HG03460 (cell line): ENCODE data around the gene PZP.
A peak's percentile ranks its signal among the peaks of the same experiment; 100 is the strongest.
"Not testable (repeated sequence)": the region's sequence is repeated elsewhere in the genome, so short reads cannot be mapped to it uniquely, and the experiment has no call there.

Source experiments
- ATAC-seq: cut with Tn5 transposase; IDR thresholded peaks from one replicate; pipeline ENCODE4 v1.9.1; 2021; ENCODE audit not compliant: unreplicated experiment

PZP gene

GRCh38 chr12:9208229-9208628 lies at the start of gene PZP:
Gene PZP, minus strand, starts transcription at chr12:9208395. Its CDS starts 54 bp downstream, at chr12:9208341.
- ATAC-seq, result no peak

- ATAC-seq, result no peak
Measured at GRCh38 chr12:9256758-9257405, 48.7 kb upstream of the PZP start.

- no peak for ATAC-seq
Measured at GRCh38 chr12:9256341-9256740, 48.1 kb upstream of the PZP start.

DNA sequence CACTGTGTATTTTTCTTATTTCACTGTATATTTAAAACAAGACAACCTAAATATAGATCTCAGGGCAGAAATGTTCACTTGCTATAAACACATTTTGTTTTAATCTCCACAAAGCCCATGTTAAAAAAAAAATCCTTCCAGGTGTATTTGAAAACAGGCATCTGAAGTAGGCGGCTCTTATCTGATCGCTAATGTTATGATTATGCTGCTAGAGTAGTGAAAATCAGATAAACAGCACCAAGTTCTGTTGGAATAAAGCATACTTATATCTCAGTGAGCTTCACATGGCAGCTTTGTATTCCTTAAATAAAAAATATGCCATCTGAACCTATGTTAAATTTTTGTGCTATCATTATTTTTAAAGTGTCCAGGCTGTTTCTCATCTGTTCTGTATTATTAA lies 47.6 kb upstream of the PZP start:
- ATAC-seq, result no peak

- no peak for ATAC-seq
Measured at GRCh38 chr12:9253464-9253863, 45.3 kb upstream of the PZP start.

GRCh38 chr12:9252791-9253190 lies 44.6 kb upstream of the PZP start:
- ATAC-seq, result not testable (repeated sequence)

- ATAC-seq, result no peak
Measured at GRCh38 chr12:9252256-9252655, 44.1 kb upstream of the PZP start.

DNA sequence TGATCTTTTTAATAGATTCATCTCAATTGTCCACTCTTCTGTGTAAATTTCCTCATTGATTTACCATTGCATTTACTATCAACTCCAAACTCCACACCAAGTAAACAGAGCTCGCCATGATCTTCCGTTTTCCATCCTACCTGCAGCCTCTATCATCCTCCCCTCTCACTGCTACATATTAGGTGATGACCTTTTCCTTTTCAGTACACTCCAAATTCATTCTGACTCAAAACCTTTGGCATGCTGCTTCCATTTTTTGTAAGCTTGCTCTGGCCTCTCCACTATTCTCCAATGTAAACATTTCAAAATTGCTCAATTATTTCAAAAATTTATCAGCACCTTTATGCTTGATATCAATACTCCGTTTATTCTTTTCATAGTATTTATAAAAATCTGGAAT lies 40.2 kb upstream of the PZP start:
- no peak for ATAC-seq

DNA sequence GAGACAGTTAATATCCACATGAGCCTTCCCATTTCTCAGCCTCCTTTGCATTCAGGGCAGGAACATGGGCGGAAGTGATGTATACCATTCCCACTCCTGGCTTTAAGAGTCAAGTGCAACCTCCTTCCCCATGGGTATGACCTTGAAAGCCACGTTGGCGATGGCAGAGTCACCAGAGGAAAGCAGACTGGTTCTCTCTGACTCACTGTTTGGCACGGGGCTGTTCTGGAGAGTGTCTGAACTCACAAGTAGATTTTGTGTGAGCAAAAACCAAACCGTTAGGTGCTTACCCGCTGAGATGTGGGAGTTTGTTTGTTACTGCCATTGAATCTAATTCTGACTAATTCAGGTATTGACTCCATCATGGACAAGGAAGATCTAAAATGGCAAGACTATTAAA lies 36.7 kb upstream of the PZP start:
- peak; percentile 71 for ATAC-seq

DNA sequence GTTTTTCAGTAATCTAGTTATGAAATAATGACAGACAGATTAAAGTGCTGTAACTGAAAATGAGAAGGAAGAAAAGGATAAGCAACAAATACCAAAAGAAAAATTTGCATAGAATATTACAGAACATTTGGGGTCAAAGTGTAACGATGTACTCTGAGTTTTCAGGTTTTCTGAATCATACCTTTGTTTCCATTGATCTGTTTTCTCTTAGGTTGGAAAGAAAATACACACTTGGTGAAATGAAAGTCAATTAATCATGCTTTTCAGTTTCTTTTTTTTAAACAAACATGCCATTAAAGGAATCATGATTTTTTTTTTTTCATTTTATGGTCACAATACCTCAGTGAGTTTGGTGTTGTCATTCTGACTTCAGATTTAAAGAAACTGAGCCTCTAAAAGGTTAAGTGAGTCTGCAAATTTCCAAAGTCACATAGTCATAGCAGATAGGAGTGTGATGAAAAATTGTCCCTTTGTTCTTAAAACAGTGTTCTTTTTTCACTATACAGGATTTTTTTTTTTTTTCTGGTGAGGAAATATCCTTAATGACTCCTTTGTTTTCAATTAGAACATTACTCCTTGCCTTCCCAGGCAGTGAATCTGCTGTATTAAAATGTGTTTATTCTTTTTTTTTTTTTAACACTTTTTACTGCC lies 35.9 kb upstream of the PZP start:
- no peak for ATAC-seq

DNA sequence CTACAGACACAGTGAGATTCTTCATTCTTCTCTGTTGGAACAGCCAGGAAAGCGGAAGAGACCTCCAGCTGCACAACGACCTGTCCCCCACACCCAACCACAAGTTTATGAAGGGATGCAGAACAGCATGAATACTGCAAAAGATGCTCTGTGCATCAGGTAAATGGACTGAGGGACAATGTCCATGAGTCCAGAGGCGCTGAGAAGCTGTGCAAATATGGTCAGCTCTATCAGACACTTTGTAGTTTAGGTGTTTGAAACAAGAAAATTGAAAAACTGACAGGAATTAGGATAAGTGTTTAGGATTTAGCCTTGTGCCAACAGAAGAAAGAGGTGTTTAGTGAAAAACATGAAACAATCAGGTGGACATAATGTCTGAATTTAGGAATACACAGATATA lies 33.1 kb upstream of the PZP start:
- ATAC-seq, result no peak

DNA sequence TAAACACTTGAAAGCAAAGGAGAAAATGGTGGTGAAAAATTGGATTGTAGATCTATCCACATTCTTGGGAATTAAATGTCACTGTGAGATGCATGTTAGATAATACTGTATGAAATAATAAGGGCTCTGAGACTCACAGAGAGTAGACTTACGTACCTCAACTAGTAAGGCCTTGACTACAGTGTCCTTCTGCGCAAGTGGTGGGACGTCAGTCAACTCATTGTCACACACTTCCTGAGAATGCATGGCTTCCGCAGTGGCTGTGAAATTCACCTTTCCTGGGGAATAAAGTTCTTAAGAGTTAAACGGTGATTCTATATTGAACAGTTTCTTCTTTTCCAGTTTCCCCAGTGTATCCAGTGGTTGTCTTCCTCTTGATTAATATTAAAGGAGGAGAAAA lies 32.6 kb upstream of the PZP start:
- no peak for ATAC-seq

- ATAC-seq, result not testable (repeated sequence)
Measured at GRCh38 chr12:9240004-9240635, 31.9 kb upstream of the PZP start.

- no peak for ATAC-seq
Measured at GRCh38 chr12:9237286-9237685, 29.1 kb upstream of the PZP start.

DNA sequence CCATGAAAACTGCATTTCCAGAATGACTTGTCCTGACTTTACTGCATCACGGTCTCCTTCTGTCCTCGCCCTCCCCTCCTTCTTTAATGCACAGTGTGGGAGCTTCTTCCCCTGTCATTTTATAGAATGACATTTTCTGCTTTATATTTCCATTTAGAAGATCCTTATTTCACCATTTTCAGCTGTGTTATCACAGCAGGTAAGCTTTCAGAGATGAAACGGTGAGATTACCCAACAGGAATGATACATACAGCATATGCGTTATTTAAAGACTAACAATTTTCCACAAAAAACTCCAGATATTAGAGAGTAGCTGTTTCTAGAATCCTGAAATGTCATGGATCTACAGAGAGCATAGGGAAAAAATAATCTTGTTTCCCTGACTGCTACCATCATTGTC lies 27.3 kb upstream of the PZP start:
- ATAC-seq, result no peak

- no peak for ATAC-seq
Measured at GRCh38 chr12:9227950-9228349, 19.8 kb upstream of the PZP start.

GRCh38 chr12:9223830-9224229 lies 15.6 kb upstream of the PZP start:
- no peak for ATAC-seq

DNA sequence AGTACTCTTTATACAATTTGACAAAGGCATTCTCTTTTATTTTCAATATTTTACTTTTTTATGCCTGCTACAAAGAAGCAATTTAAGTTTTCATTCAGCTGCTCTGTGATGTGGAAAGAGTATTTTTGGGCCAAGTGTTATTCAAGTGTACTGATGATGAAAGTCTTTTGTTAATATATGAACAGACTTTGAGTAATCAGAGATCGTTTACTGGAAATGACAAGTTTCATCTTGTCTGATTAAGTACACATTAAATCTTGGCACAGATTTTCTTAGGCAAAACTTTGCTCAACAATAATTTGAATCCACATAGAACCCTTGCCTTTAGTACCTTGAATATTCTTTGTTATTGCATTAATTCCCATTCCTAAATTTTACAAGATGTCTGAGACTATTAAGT lies 13.3 kb upstream of the PZP start:
- ATAC-seq, result no peak

DNA sequence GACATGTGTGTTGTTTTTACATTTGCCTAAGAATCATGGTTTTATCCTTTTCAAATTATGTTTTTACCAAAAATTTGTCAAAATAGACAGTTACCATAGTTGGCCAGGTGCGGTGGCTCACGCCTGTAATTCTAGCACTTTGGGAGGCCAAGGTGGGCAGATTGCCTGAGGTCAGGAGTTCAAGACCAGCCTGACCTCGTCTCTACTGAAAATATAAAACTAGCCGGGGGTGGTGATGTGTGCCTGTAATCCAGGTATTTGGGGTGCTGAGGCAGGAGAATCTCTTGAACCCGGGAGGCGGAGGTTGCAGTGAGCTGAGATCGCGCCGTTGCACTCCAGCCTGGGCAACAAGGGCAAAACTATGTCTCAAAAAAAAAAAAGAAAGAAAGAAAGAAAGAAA lies 12.8 kb upstream of the PZP start:
- ATAC-seq, result not testable (repeated sequence)

- ATAC-seq, result no peak
Measured at GRCh38 chr12:9214534-9214933, 6.3 kb upstream of the PZP start.

GRCh38 chr12:9211687-9212086 lies 3.5 kb upstream of the PZP start:
- ATAC-seq, result no peak

DNA sequence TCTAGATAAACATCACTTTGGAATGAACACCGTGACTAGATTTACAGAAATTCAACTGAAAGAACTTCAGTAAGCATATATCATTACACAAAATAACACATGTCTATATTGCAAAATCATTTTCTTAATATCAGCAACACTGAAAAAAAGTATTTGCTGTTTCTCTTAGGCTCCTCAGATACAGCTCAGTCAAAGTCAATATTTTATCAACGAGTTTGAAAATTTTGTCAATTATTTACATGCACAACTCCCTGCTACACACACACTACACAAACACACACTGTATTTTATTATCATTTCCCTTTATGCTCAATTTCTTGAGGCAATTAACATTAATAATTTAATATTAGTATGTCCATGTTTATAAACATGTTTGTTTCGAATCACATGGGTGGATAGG lies 3.8 kb downstream of the PZP start:
- no peak for ATAC-seq

- ATAC-seq, result no peak
Measured at GRCh38 chr12:9198012-9198411, 10.2 kb downstream of the PZP start.
